GM21723 (cell line): ENCODE data around the gene NDST1.

Experiments
- ATAC-seq: cut with Tn5 transposase; IDR thresholded peaks from one replicate; pipeline ENCODE4 v1.9.1; 2021; ENCODE audit warnings: mild to moderate bottlenecking, moderate library complexity; ENCODE audit not compliant: unreplicated experiment

NDST1 gene

GRCh38 chr5:150601491-150602345 is 93.8 kb downstream of the NDST1 start:
- no peak for ATAC-seq

- no peak for ATAC-seq
Observed at GRCh38 chr5:150603052-150603451, 95.1 kb downstream of the NDST1 start.

- no peak for ATAC-seq
Observed at GRCh38 chr5:150603491-150603890, 95.6 kb downstream of the NDST1 start.

- no peak for ATAC-seq
Observed at GRCh38 chr5:150604010-150604409, 96.1 kb downstream of the NDST1 start.

GRCh38 chr5:150604894-150605440 is 97.0 kb downstream of the NDST1 start:
- ATAC-seq: no peak

GRCh38 chr5:150605546-150605945 is 97.6 kb downstream of the NDST1 start:
- ATAC-seq: no peak

- ATAC-seq: no peak
Observed at GRCh38 chr5:150606476-150606875, 98.5 kb downstream of the NDST1 start.

GRCh38 chr5:150607105-150607504 is 99.2 kb downstream of the NDST1 start:
- no peak for ATAC-seq
